ENCODE results near the gene RDM1.

RDM1 gene

DNA sequence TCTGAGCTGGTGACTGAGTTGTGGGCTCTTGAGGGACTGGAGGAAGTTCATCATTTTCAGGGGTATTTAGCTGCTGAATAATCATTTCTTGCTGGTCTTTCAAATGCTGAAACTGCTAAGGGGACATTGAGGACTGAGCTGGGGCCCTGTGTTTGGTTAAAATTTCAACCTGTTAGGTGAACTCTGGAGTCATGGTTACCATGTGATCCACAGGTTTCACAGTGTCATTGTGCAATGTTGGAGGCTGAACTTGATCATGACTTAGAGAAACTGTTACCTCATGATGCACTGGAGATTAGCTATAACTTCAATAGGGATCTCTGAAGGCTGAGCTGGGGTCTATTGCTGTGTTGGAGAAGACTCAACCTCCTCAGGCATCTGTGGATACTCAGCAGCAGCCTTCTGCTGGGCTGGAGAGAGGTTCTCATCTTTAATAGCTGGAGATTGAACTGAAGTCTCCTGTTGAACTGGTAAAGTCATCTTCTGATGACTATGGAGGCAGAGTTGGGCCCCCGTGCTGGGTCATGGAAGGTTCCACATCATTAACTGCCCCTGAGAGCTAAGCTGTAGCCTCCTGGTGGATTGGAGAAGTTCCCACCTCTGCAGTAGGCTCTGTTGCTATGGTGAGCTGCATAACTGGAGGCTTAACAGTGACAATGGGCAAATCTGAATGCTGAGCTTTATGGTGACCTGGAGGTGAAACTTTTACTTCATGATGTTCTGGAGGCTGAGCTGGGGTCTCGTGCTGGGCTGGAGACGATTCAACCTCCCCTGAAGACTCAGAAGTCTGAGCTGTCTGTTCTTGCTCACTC lies 15.2 kb downstream of the RDM1 start:
- DNase-seq (ENCODE audit: extremely low spot score), result no peak
- POLR2A ChIA-PET, result interaction anchor here (0.8 to 4.4 kb wide), 3 partner anchors 16 to 107 kb away, joined by 3 to 18 read pairs (median 3); partner anchors contain the start of gene RDM1
- CTCF ChIA-PET, result interaction anchor here (1.3 kb wide), 1 partner anchor 16 kb away, joined by 4 read pairs; no protein-coding TSS in a partner anchor
- TF ChIP-seq CTBP1 (IDR thresholded peaks at IDR 0.05; ENCODE audit: borderline replicate concordance) (no peak), ARNT (IDR thresholded peaks at IDR 0.05) (no peak), SP1 (IDR thresholded peaks at IDR 0.05) (no peak), TARDBP (IDR thresholded peaks at IDR 0.05) (no peak), L3MBTL2 (conservative IDR thresholded peaks at IDR 0.05) (no peak), FOXM1 (IDR thresholded peaks at IDR 0.05; ENCODE audit: borderline replicate concordance) (no peak), ZNF384 (IDR thresholded peaks at IDR 0.05) (no peak), NFRKB (IDR thresholded peaks at IDR 0.05) (no peak), FOXA1 (IDR thresholded peaks at IDR 0.05) (no peak), SUZ12 (IDR thresholded peaks at IDR 0.05) (no peak), FOXK2 (IDR thresholded peaks at IDR 0.05) (no peak), LEF1 (IDR thresholded peaks at IDR 0.05; ENCODE audit: borderline replicate concordance) (no peak)

DNA sequence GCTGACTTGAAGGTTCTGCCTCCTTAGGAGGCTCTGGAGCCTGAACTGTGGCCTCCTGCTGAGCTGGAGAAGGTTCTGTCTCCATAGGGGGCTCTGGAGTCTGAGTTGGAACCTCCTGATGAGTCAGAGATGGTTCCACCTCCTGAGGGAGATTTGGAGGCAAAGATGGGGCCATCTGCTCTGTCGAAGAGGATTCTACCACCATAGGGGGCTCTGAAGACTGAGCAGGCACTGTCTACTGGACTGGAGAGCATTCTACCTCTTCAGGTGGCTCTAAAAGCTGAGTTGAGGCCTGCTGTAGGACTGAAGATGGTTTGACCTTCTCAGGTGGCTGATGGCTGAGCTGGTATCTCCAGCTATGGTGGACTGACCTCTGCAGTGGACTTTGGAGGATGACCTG lies 16.2 kb downstream of the RDM1 start:
- DNase-seq (ENCODE audit: extremely low spot score), result no peak
- TF ChIP-seq ARNT (IDR thresholded peaks at IDR 0.05), result no peak
- TF ChIP-seq NFRKB (IDR thresholded peaks at IDR 0.05), result no peak
- no peak for TF ChIP-seq SUZ12 (IDR thresholded peaks at IDR 0.05)
- TF ChIP-seq, protein P1, sequence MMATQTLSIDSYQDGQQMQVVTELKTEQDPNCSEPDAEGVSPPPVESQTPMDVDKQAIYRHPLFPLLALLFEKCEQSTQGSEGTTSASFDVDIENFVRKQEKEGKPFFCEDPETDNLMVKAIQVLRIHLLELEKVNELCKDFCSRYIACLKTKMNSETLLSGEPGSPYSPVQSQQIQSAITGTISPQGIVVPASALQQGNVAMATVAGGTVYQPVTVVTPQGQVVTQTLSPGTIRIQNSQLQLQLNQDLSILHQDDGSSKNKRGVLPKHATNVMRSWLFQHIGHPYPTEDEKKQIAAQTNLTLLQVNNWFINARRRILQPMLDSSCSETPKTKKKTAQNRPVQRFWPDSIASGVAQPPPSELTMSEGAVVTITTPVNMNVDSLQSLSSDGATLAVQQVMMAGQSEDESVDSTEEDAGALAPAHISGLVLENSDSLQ (IDR thresholded peaks at IDR 0.05), result no peak
- TF ChIP-seq CTBP1 (IDR thresholded peaks at IDR 0.05; ENCODE audit: borderline replicate concordance), result no peak
- TF ChIP-seq HDGF (IDR thresholded peaks at IDR 0.05; ENCODE audit: borderline replicate concordance), result no peak
- no peak for TF ChIP-seq BHLHE40 (IDR thresholded peaks at IDR 0.05; ENCODE audit: borderline replicate concordance)
- TF ChIP-seq L3MBTL2 (conservative IDR thresholded peaks at IDR 0.05), result no peak
- no peak for TF ChIP-seq TARDBP (IDR thresholded peaks at IDR 0.05)
- TF ChIP-seq FOXA1 (IDR thresholded peaks at IDR 0.05), result no peak
- TF ChIP-seq LEF1 (IDR thresholded peaks at IDR 0.05; ENCODE audit: borderline replicate concordance), result no peak
- no peak for TF ChIP-seq ELF4 (IDR thresholded peaks at IDR 0.05)
- no peak for TF ChIP-seq FOXM1 (IDR thresholded peaks at IDR 0.05; ENCODE audit: borderline replicate concordance)
- TF ChIP-seq FOXK2 (IDR thresholded peaks at IDR 0.05), result no peak
- no peak for TF ChIP-seq SP1 (IDR thresholded peaks at IDR 0.05)
- TF ChIP-seq ZNF384 (IDR thresholded peaks at IDR 0.05), result no peak
- CTCF ChIA-PET, result no interaction called here
- POLR2A ChIA-PET, result interaction anchor here (1.3 to 4.4 kb wide), 2 partner anchors 12 to 17 kb away, joined by 3 to 18 read pairs; partner anchors contain the start of gene RDM1

DNA sequence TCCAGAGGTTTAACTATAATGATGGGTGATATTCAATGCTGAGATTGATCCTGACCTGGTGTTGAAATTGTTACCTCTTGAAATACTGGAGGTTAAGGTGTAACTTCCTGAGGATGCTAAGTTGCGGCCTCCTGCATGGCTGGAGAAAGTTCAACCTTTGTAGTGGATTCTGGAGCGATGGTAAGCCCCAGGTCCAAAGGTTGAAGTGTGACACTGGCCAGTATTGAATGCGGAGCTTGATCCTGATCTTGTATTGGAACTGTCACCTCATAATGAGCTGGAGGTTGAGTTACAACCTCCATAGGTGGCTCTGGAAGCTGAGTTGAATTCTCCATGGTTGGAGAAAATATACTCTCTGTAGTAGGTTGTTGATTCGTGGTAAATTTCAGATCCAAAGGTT lies 17.0 kb downstream of the RDM1 start:
- no peak for DNase-seq (ENCODE audit: extremely low spot score)
- ChIA-PET CTCF (no interaction called here), POLR2A (interaction anchor here (1.3 to 4.4 kb wide), 2 partner anchors 11 to 17 kb away, joined by 3 to 18 read pairs; partner anchors contain the start of gene RDM1)
- no peak for TF ChIP-seq HDGF (IDR thresholded peaks at IDR 0.05; ENCODE audit: borderline replicate concordance)
- TF ChIP-seq, protein P1 (IDR thresholded peaks at IDR 0.05), result no peak
- no peak for TF ChIP-seq SUZ12 (IDR thresholded peaks at IDR 0.05)
- TF ChIP-seq BHLHE40 (IDR thresholded peaks at IDR 0.05; ENCODE audit: borderline replicate concordance), result no peak
- TF ChIP-seq FOXM1 (IDR thresholded peaks at IDR 0.05; ENCODE audit: borderline replicate concordance), result no peak
- TF ChIP-seq CTBP1 (IDR thresholded peaks at IDR 0.05; ENCODE audit: borderline replicate concordance), result no peak
- TF ChIP-seq FOXK2 (IDR thresholded peaks at IDR 0.05), result no peak
- TF ChIP-seq TARDBP (IDR thresholded peaks at IDR 0.05), result no peak
- TF ChIP-seq FOXA1 (IDR thresholded peaks at IDR 0.05), result no peak
- no peak for TF ChIP-seq LEF1 (IDR thresholded peaks at IDR 0.05; ENCODE audit: borderline replicate concordance)
- TF ChIP-seq ARNT (IDR thresholded peaks at IDR 0.05), result no peak
- no peak for TF ChIP-seq NFRKB (IDR thresholded peaks at IDR 0.05)
- no peak for TF ChIP-seq L3MBTL2 (conservative IDR thresholded peaks at IDR 0.05)
- no peak for TF ChIP-seq SP1 (IDR thresholded peaks at IDR 0.05)
- no peak for TF ChIP-seq ELF4 (IDR thresholded peaks at IDR 0.05)
- TF ChIP-seq ZNF384 (IDR thresholded peaks at IDR 0.05), result no peak

DNA sequence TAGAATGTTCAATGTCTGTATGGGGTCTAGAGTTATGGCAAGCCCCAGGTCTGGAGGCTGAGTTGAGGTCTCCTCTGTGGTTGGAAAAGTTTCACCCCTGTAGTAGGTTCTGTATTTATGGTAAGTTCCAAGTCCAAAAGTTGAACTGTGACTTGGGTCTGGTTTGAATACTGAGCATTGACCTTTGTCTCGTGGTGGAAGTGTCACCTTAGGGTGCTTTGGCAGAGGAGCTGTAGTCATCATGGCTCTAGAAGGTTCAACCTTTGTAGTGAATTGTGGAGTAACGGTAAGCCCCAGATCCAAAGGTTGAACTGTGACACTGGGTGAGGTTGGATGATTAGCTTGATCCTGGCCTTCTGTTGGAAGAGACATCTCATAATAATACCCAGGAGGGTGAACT lies 17.6 kb downstream of the RDM1 start:
- CTCF ChIA-PET, result no interaction called here
- POLR2A ChIA-PET, result interaction anchor here (1.4 to 4.4 kb wide), 2 partner anchors 18 kb away, joined by 4 to 18 read pairs; partner anchors contain the start of gene RDM1
- TF ChIP-seq TARDBP (IDR thresholded peaks at IDR 0.05) (no peak), CTBP1 (IDR thresholded peaks at IDR 0.05; ENCODE audit: borderline replicate concordance) (no peak), LEF1 (IDR thresholded peaks at IDR 0.05; ENCODE audit: borderline replicate concordance) (no peak), HDGF (IDR thresholded peaks at IDR 0.05; ENCODE audit: borderline replicate concordance) (no peak), FOXM1 (IDR thresholded peaks at IDR 0.05; ENCODE audit: borderline replicate concordance) (no peak), ARNT (IDR thresholded peaks at IDR 0.05) (no peak), SP1 (IDR thresholded peaks at IDR 0.05) (no peak), FOXK2 (IDR thresholded peaks at IDR 0.05) (no peak), NFRKB (IDR thresholded peaks at IDR 0.05) (no peak), L3MBTL2 (conservative IDR thresholded peaks at IDR 0.05) (no peak), BHLHE40 (IDR thresholded peaks at IDR 0.05; ENCODE audit: borderline replicate concordance) (no peak), ELF4 (IDR thresholded peaks at IDR 0.05) (no peak)
- no peak for DNase-seq (ENCODE audit: extremely low spot score)

DNA sequence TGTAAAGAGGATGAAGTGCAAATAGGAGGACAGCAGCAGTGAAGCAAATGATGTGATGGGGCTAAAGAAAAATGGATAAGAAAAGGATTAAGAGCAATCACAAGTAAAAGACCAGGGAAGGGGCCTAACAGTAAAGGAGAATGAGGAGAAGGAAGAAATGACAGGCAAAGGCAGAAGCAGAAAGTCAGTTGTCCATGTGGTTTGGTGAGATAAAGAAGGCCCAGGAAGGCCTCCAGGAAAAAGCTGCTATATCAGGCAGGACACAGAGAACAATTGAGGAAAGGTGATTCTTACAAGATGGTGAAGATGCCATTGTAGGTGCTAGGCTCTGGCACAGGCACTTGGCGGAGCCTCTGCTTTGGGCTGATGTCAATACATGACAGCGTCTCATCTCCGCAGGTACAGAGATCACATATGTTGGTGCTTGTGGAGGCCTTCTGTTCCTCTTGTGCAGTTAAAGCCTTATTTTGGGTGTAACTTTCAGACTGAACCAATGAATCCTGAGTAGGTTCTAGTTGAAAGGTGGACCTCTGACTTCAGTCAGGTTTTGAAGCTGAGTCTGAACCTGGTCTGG lies 18.1 kb downstream of the RDM1 start:
- TF ChIP-seq NFRKB (IDR thresholded peaks at IDR 0.05) (no peak), ARNT (IDR thresholded peaks at IDR 0.05) (no peak), ZNF384 (IDR thresholded peaks at IDR 0.05) (no peak), BHLHE40 (IDR thresholded peaks at IDR 0.05; ENCODE audit: borderline replicate concordance) (no peak), FOXK2 (IDR thresholded peaks at IDR 0.05) (no peak), SP1 (IDR thresholded peaks at IDR 0.05) (no peak), SUZ12 (IDR thresholded peaks at IDR 0.05) (no peak), CTBP1 (IDR thresholded peaks at IDR 0.05; ENCODE audit: borderline replicate concordance) (no peak), FOXM1 (IDR thresholded peaks at IDR 0.05; ENCODE audit: borderline replicate concordance) (no peak), FOXA1 (IDR thresholded peaks at IDR 0.05) (no peak)
- TF ChIP-seq, protein P1 (IDR thresholded peaks at IDR 0.05), result no peak
- ChIA-PET CTCF (no interaction called here), POLR2A (interaction anchor here (1.0 to 1.4 kb wide), 2 partner anchors 11 to 19 kb away, joined by 3 to 4 read pairs; no protein-coding TSS in a partner anchor)
- no peak for DNase-seq (ENCODE audit: extremely low spot score)
